ENCODE data around the gene CHKB.

Gene CHKB

DNA sequence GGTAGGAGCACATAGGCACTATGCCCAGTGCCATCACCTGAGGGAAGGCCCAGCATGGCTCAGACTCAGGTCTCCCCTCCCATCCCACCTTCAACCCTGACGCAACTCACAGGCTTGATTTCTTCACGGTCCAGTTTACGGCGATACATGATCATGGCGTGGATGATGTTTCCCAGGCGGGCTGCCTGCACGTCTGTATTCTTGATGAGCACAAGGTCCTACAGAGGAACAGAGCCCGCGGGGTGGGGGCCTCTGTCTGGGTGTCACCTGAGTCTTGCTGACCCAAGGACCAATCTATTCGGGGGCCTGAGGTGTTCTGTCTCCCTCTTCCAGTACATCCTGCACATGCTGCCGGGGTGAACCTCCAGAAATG, 8.3 kb downstream of the CHKB start:
- TF ChIP-seq ZNF670 (tag by site-specific recombination; IDR thresholded peaks at IDR 0.05; ENCODE audit: low read depth) (no peak), ZNF266 (tag by site-specific recombination; IDR thresholded peaks at IDR 0.05; ENCODE audit: low read depth) (no peak), ZBTB17 (tag by site-specific recombination; IDR thresholded peaks at IDR 0.05) (no peak), ZNF114 (tag by site-specific recombination; IDR thresholded peaks at IDR 0.05) (no peak), ZNF623 (tag by site-specific recombination; IDR thresholded peaks at IDR 0.05) (no peak), MEIS1 (CRISPR knock-in tag; IDR thresholded peaks at IDR 0.05; ENCODE audit: borderline replicate concordance) (no peak), ZNF837 (tag by site-specific recombination; IDR thresholded peaks at IDR 0.05) (no peak), ZNF596 (tag by site-specific recombination; IDR thresholded peaks at IDR 0.05) (no peak), ZNF626 (tag by site-specific recombination; IDR thresholded peaks at IDR 0.05) (no peak), ZEB2 (tag by site-specific recombination; IDR thresholded peaks at IDR 0.05) (no peak), ZNF791 (tag by site-specific recombination; IDR thresholded peaks at IDR 0.05) (no peak), RBAK (tag by site-specific recombination; IDR thresholded peaks at IDR 0.05) (no peak)
- TF ChIP-seq, protein P1, sequence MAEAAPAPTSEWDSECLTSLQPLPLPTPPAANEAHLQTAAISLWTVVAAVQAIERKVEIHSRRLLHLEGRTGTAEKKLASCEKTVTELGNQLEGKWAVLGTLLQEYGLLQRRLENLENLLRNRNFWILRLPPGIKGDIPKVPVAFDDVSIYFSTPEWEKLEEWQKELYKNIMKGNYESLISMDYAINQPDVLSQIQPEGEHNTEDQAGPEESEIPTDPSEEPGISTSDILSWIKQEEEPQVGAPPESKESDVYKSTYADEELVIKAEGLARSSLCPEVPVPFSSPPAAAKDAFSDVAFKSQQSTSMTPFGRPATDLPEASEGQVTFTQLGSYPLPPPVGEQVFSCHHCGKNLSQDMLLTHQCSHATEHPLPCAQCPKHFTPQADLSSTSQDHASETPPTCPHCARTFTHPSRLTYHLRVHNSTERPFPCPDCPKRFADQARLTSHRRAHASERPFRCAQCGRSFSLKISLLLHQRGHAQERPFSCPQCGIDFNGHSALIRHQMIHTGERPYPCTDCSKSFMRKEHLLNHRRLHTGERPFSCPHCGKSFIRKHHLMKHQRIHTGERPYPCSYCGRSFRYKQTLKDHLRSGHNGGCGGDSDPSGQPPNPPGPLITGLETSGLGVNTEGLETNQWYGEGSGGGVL (tag by site-specific recombination; IDR thresholded peaks at IDR 0.05) = no peak
- TF ChIP-seq, protein P2, sequence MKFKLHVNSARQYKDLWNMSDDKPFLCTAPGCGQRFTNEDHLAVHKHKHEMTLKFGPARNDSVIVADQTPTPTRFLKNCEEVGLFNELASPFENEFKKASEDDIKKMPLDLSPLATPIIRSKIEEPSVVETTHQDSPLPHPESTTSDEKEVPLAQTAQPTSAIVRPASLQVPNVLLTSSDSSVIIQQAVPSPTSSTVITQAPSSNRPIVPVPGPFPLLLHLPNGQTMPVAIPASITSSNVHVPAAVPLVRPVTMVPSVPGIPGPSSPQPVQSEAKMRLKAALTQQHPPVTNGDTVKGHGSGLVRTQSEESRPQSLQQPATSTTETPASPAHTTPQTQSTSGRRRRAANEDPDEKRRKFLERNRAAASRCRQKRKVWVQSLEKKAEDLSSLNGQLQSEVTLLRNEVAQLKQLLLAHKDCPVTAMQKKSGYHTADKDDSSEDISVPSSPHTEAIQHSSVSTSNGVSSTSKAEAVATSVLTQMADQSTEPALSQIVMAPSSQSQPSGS (tag by site-specific recombination; IDR thresholded peaks at IDR 0.05; ENCODE audit: low read depth) = no peak

DNA sequence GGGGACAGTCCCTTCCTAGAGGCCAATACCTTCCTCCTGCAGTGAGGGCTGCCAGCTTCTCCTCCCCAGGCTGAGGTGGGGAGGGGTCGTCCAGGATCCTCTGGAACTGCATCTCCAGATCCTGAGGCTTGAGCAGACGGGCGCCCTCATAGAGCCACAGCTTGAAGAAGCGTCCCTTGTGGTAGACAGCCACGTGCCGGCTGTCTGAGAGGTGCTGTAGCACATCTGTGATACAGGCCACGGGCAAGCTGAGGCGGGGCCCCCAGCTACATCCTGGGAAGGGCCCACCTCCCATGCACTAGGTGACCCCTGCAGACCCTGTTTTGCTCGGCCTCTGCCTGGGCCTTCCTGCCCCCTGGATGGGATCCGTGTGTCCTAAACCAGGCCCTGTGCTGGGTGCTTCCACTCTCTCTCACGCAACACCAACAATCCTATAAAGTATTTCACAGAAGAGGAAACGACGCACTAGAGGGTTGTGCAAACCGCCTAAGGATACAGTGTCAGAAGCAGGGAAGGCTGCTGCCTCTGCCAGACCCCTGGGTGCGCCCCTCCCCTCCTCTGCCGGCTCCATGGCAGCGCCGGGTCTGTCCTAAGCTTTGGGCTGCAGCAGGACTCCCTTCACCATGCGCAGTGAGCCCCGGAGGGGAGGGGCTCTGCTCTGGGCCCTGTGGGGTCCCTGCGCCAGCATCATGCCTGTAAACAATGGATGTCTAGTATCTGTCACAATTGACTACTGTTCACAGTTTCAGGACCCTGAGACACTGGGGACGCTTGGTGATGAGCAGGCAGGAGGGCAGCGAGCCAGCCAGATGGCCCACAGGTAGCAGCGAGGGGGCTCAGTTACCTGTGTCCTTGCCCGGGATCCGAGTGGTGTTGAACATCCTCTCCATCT, 8.9 kb downstream of the CHKB start:
- peaks cover 37 to 92% of the 10 kb centered on the region in 2 experiments for H3K36me3 ChIP-seq (ENCODE audit: control insufficient read depth in 2 of 2, insufficient read depth in 1 of 2, low read length in 2 of 2)
- no peak for TF ChIP-seq ZNF449 (tag by site-specific recombination; IDR thresholded peaks at IDR 0.05)
- no peak for TF ChIP-seq PBX3 (CRISPR knock-in tag; IDR thresholded peaks at IDR 0.05)
- TF ChIP-seq ZFP3 (tag by site-specific recombination; IDR thresholded peaks at IDR 0.05; ENCODE audit: low read depth) = no peak
- TF ChIP-seq KLF10 (tag by site-specific recombination; IDR thresholded peaks at IDR 0.05) = no peak

More for the DNA sequence above, 8.3 kb downstream of the CHKB start:
- CTCF ChIA-PET = interaction anchor here (1.0 to 3.1 kb wide), 4 partner anchors 11 to 118 kb away, joined by 4 to 35 read pairs (median 22); partner anchors contain the start of gene SYCE3
- Histone ChIP-seq H3K9me3 (ENCODE audit: control insufficient read depth, insufficient read depth, low read depth, low read length) (no peaks in the 10 kb centered on the region), H3K4me3 (ENCODE audit: low read depth, low read length) (no peak overlapping the region), H3K36me3 (ENCODE audit: control insufficient read depth in 2 of 2, insufficient read depth in 1 of 2, low read length in 2 of 2) (peaks cover 41 to 92% of the 10 kb centered on the region in 2 experiments), H3K27ac (ENCODE audit: extremely low read depth, low read depth, low read length) (no peak overlapping the region), H3K4me1 (ENCODE audit: control insufficient read depth, insufficient read depth, low read length) (no peaks in the 10 kb centered on the region)
- POLR2A ChIA-PET = interaction anchor here (1.1 to 3.3 kb wide), 3 partner anchors 11 to 49 kb away, joined by 3 to 13 read pairs (median 3); partner anchors contain the start of genes SCO2 and SYCE3

More for the DNA sequence above, 8.9 kb downstream of the CHKB start:
- ChIA-PET POLR2A (interaction anchor here (1.1 to 2.6 kb wide), 3 partner anchors 8 to 48 kb away, joined by 3 to 15 read pairs (median 7); partner anchors contain the start of genes CHKB and SCO2), CTCF (interaction anchor here (0.6 to 3.1 kb wide), 4 partner anchors 10 to 48 kb away, joined by 4 to 35 read pairs (median 10); partner anchors contain the start of gene SYCE3)
- no peaks in the 10 kb centered on the region for H3K4me1 ChIP-seq (ENCODE audit: control insufficient read depth, insufficient read depth, low read length)
- H3K4me3 ChIP-seq (ENCODE audit: low read depth, low read length) = no peak overlapping the region
- 0 out of 2 replicates have a peak overlapping the region, but pooled peaks have one; percentile 4 for H3K27ac ChIP-seq (ENCODE audit: extremely low read depth, low read depth, low read length)
- no peaks in the 10 kb centered on the region for H3K9me3 ChIP-seq (ENCODE audit: control insufficient read depth, insufficient read depth, low read depth, low read length)
